ENCODE data around the gene CHTF8.

The CHTF8 gene

DNA sequence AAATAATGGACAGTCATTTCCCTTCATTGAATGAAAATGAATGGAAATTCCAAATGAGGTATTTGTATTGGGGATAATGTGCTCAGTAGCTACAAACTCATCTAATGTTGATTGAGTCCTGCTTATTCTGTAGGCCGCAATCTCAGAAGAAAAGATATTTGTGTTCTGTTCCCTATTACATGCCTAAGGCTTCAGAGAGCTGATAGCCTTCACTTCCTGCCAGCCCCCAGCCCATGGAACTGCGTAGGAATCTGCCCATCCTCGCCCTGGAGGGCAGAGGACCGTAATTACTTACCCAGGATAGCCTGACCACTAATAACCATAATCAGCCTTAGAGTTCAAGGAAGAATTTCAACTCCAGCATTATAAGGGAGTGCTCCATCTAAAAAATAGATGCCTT, 36.7 kb upstream of the CHTF8 start:
- H3F3A ChIP-seq (ENCODE audit: low read depth) = no peaks in the 10 kb centered on the region
- TF ChIP-seq, protein P1, sequence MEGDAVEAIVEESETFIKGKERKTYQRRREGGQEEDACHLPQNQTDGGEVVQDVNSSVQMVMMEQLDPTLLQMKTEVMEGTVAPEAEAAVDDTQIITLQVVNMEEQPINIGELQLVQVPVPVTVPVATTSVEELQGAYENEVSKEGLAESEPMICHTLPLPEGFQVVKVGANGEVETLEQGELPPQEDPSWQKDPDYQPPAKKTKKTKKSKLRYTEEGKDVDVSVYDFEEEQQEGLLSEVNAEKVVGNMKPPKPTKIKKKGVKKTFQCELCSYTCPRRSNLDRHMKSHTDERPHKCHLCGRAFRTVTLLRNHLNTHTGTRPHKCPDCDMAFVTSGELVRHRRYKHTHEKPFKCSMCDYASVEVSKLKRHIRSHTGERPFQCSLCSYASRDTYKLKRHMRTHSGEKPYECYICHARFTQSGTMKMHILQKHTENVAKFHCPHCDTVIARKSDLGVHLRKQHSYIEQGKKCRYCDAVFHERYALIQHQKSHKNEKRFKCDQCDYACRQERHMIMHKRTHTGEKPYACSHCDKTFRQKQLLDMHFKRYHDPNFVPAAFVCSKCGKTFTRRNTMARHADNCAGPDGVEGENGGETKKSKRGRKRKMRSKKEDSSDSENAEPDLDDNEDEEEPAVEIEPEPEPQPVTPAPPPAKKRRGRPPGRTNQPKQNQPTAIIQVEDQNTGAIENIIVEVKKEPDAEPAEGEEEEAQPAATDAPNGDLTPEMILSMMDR (conservative IDR thresholded peaks at IDR 0.05; ENCODE audit: low read length) = no peak
- TF ChIP-seq EZH2phosphoT487 (IDR thresholded peaks at IDR 0.05; ENCODE audit: borderline replicate concordance) = no peak
- no peaks in the 10 kb centered on the region for H3K9me3 ChIP-seq (ENCODE audit: insufficient read depth, low read depth, low read length)
- no peaks in the 10 kb centered on the region for H3K27me3 ChIP-seq (ENCODE audit: insufficient read depth, low read length, poor library complexity, severe bottlenecking)
- H3K4me2 ChIP-seq (ENCODE audit: low read depth, low read length, poor library complexity, severe bottlenecking) = no peak overlapping the region
- H4K20me1 ChIP-seq (ENCODE audit: insufficient read depth, low read length, poor library complexity, severe bottlenecking) = no peaks in the 10 kb centered on the region
- H3K79me2 ChIP-seq (ENCODE audit: insufficient read depth, low read length) = no peaks in the 10 kb centered on the region
- H3K36me3 ChIP-seq (ENCODE audit: insufficient read depth, low read length) = peaks cover 52% of the 10 kb centered on the region; the same call in 1 of the 2 replicates
- H3K4me3 ChIP-seq (ENCODE audit: low read length, poor library complexity, severe bottlenecking) = no peak overlapping the region
- H3K9me2 ChIP-seq (replicated peaks; ENCODE audit: low read depth, low read length) = no peaks in the 10 kb centered on the region
- no peak overlapping the region for H2AFZ ChIP-seq (ENCODE audit: low read length)
- no peak overlapping the region for H3K9ac ChIP-seq (ENCODE audit: low read depth, low read length, poor library complexity, severe bottlenecking)
- no peaks in the 10 kb centered on the region for H3K4me1 ChIP-seq (ENCODE audit: insufficient read depth, low read length, poor library complexity, severe bottlenecking)

DNA sequence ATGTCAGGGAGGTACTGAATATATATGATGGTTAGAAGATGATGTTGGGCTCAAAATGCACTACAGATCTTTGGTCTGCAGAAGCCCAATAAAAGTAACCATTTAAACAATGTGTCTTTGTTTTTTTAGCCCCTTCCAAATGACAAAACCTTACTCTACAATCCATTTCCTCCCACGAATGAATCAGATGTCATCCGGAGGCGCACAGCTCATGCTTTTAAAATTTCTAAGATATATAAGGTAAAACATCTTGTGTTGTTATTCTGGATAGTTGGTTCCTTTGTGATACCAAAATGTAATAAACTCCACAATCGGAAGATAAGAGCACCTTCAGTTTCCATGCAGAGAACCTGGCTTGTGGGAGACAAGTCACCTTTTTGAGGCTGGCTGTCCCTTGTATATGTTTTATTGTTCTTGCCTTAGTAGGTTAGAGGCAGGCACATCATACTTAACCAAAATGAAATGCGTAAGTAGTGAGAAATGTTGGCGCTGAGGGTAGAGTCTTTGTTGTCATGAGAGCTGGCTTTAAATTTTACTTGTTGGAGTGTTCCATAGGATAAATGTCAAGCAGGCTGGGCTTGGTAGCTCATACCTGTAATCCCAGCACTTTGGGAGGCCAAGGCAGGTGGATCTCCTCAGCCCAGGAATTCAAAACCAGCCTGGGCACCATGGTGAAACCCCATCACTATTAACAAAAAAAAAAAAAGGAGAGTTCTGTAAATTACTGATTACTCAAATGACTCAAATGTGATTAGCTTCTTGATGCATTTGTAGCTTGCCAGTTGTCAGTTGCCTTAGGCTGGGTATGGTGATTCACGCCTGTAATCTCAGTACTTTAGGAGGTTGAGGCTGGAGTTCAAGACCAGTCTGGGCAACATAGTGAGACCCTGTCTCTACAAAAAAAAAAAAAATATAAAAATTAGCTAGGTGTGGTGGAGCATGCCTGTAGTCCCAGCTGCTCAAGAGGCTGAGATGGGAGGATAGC, 34.9 kb upstream of the CHTF8 start:
- no peak overlapping the region for H3K9ac ChIP-seq (ENCODE audit: low read depth, low read length, poor library complexity, severe bottlenecking)
- no peak overlapping the region for H3K4me3 ChIP-seq (ENCODE audit: low read length, poor library complexity, severe bottlenecking)

DNA sequence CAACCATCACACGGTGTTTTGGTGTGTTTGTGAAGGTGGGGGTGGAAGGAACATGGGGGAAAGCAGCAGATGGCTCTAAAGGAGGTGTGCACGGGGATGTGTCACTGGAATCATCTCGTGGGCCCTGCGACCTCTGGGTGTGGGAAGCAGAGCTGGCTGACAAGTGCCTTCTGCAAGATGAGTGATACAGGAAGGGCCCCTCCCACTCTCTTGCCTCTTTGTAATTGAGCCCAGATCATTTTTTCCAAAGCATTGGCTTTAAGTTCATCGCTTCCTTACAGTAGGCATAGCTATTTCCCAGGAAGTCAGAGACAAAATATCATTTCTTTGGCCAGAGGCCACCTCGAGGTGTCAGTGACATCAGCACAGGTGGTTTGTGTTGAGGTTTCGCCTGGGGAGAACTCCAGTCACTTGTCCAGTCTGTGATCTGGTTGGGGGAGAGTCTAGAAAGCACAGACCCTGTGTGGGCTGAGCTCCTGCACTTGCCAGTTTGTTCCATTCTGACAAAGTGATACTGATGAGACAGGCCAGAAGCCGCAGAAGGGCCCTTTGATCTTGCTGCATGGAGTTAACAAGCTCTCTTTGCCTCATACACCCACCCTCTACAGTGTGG, 33.9 kb upstream of the CHTF8 start:
- H3K9ac ChIP-seq (ENCODE audit: low read depth, low read length, poor library complexity, severe bottlenecking) = no peak overlapping the region
- peaks cover 67% of the 10 kb centered on the region; the same call in 1 of the 2 replicates for H3K36me3 ChIP-seq (ENCODE audit: insufficient read depth, low read length)

More for the DNA sequence above, 34.9 kb upstream of the CHTF8 start:
- Histone ChIP-seq H2AFZ (ENCODE audit: low read length) (no peak overlapping the region), H3K79me2 (ENCODE audit: insufficient read depth, low read length) (no peaks in the 10 kb centered on the region), H3K27me3 (ENCODE audit: insufficient read depth, low read length, poor library complexity, severe bottlenecking) (no peaks in the 10 kb centered on the region), H3K9me2 (replicated peaks; ENCODE audit: low read depth, low read length) (no peaks in the 10 kb centered on the region), H3K36me3 (ENCODE audit: insufficient read depth, low read length) (peaks cover 63% of the 10 kb centered on the region; the same call in 1 of the 2 replicates), H4K20me1 (ENCODE audit: insufficient read depth, low read length, poor library complexity, severe bottlenecking) (no peaks in the 10 kb centered on the region), H3F3A (ENCODE audit: low read depth) (no peaks in the 10 kb centered on the region), H3K4me1 (ENCODE audit: insufficient read depth, low read length, poor library complexity, severe bottlenecking) (no peaks in the 10 kb centered on the region), H3K4me2 (ENCODE audit: low read depth, low read length, poor library complexity, severe bottlenecking) (no peak overlapping the region), H3K9me3 (ENCODE audit: insufficient read depth, low read depth, low read length) (no peaks in the 10 kb centered on the region)
- no peak for TF ChIP-seq EZH2phosphoT487 (IDR thresholded peaks at IDR 0.05; ENCODE audit: borderline replicate concordance)
- TF ChIP-seq, protein P1 (conservative IDR thresholded peaks at IDR 0.05; ENCODE audit: low read length) = no peak

More for the DNA sequence above, 33.9 kb upstream of the CHTF8 start:
- Histone ChIP-seq H4K20me1 (ENCODE audit: insufficient read depth, low read length, poor library complexity, severe bottlenecking) (no peaks in the 10 kb centered on the region), H3K79me2 (ENCODE audit: insufficient read depth, low read length) (no peaks in the 10 kb centered on the region), H3K9me3 (ENCODE audit: insufficient read depth, low read depth, low read length) (no peaks in the 10 kb centered on the region), H2AFZ (ENCODE audit: low read length) (no peak overlapping the region), H3K27me3 (ENCODE audit: insufficient read depth, low read length, poor library complexity, severe bottlenecking) (no peaks in the 10 kb centered on the region), H3K4me1 (ENCODE audit: insufficient read depth, low read length, poor library complexity, severe bottlenecking) (no peaks in the 10 kb centered on the region), H3K4me3 (ENCODE audit: low read length, poor library complexity, severe bottlenecking) (no peak overlapping the region), H3K9me2 (replicated peaks; ENCODE audit: low read depth, low read length) (no peaks in the 10 kb centered on the region), H3K4me2 (ENCODE audit: low read depth, low read length, poor library complexity, severe bottlenecking) (no peak overlapping the region), H3F3A (ENCODE audit: low read depth) (no peaks in the 10 kb centered on the region)
- no peak for TF ChIP-seq EZH2phosphoT487 (IDR thresholded peaks at IDR 0.05; ENCODE audit: borderline replicate concordance)
- TF ChIP-seq, protein P1 (conservative IDR thresholded peaks at IDR 0.05; ENCODE audit: low read length) = no peak

Measured in Loucy (cell line).